Fibroblast of the aortic adventitia (primary cell): ENCODE measurements around the gene DENND2A. TPM values are rescaled to one million over a fixed set of nuclear protein-coding genes. Genes with fewer than 3 reads are reported as not detected.

Experiments used
- DNase-seq: peaks from one replicate; pipeline ENCODE4 v3.0.0-alpha.2; 2010; ENCODE audit warnings: low read depth
- H3K4me3 ChIP-seq: 2 replicates; pipeline ENCODE4 v1.5.1; 2011; ENCODE audit warnings: low read depth, mild to moderate bottlenecking, control low read depth, low read length, moderate library complexity
- total RNA-seq: library from RNA; depleted of rRNA; stranded (reverse); fragments of >200 nt; gene quantifications from 2 replicates; pipeline ENCODE4 v1.2.3, GENCODE V29; 2012; ENCODE audit warnings: low replicate concordance
- TF ChIP-seq, protein P1 (sequence below): IDR thresholded peaks from 2 replicates; pipeline ENCODE4 v1.5.1; 2011; ENCODE audit warnings: mild to moderate bottlenecking, low read length, control low read depth, inconsistent platforms; ENCODE audit not compliant: insufficient read depth

Gene DENND2A
- total RNA-seq, 1 donor = 17.7 TPM

DNA sequence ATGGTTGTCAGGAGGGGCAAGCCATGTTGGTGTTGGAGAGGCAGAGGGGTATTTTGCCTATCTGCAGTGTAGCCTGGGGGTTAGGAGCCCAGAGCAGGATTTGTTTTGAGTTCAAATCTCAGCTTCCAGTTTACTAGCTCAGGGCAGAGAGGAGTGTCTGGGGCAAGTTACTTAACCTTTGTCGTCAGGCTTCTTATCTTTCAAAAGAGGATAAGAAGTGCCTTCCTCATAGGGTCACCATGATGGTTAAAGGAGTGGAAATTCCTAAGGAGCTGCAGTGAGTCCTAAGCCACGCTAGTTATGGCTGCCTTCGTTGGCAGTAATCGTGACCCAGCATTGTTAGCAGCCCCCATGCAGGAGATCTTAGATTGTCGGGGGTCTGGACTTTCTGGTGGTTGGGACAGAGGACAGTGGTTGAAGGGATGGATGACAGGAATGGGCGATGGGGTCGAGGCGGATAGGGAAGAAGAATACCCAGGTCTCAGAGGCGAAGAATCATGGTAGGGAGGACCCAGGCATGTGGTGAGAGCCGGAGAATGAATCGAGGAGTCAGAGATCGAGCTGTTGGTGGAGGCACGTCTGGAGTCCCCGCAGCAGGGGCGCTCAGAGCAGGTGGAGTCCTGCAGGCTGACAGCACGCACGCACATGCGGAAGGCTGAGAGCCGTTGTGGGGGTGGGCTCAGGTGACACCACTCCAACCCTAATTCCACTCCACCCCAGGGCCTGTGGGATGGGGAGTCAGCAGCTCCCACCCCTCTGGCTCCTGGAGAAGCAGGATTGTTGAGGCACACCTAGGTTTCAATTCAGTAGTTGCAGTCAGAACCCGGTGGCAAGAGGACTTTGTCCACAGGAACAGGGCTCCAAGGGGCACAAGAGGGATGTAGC is 43.7 kb upstream of the DENND2A start:
- no peak overlapping the region for H3K4me3 ChIP-seq
- DNase-seq = no peak
- TF ChIP-seq, protein P1, sequence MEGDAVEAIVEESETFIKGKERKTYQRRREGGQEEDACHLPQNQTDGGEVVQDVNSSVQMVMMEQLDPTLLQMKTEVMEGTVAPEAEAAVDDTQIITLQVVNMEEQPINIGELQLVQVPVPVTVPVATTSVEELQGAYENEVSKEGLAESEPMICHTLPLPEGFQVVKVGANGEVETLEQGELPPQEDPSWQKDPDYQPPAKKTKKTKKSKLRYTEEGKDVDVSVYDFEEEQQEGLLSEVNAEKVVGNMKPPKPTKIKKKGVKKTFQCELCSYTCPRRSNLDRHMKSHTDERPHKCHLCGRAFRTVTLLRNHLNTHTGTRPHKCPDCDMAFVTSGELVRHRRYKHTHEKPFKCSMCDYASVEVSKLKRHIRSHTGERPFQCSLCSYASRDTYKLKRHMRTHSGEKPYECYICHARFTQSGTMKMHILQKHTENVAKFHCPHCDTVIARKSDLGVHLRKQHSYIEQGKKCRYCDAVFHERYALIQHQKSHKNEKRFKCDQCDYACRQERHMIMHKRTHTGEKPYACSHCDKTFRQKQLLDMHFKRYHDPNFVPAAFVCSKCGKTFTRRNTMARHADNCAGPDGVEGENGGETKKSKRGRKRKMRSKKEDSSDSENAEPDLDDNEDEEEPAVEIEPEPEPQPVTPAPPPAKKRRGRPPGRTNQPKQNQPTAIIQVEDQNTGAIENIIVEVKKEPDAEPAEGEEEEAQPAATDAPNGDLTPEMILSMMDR = no peak

- TF ChIP-seq, protein P1 = no peak
- H3K4me3 ChIP-seq = no peak overlapping the region
- DNase-seq = no peak
Measured at GRCh38 chr7:140683657-140684056, 43.0 kb upstream of the DENND2A start.

DNA sequence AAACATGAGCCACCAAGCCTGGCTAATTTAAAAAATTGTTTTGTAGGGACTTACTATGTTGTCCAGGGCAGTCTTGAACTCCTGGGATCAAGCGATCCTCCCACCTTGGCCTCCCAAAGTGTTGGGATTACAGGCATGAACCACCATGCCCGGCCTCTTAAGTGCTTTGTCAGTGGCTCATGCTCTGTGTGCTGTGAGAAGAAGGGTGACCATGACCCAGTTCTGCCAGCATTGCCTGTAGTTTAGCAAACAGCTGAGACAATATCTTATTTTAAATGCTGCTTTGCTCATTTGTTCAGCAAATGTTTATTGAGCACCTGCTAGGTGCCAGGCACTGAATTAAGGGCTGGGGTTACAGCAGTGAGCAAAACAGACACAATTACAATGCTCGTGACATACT is 41.2 kb upstream of the DENND2A start:
- H3K4me3 ChIP-seq = no peak overlapping the region
- TF ChIP-seq, protein P1 = no peak
- no peak for DNase-seq

DNA sequence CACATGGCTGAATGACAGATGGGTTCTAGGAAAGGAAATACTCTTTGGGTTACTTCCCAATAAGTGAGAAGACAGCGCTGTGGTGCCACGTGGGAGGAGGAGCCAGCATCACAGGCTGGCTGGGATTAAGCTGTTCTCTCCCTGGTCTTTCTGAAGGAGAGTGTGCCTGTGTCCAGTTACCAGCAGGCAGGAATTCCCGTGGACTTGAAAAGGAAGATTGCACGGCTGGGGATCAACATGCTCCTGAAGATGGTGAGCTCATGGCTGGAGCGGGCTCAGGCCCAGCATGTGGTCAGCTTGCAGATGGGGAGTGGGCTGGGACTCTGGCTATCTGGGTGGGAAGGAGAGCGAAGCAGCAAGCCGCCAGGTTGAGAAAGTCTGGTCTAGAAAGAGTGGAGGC is 40.3 kb upstream of the DENND2A start:
- TF ChIP-seq, protein P1 = no peak
- no peak for DNase-seq
- no peak overlapping the region for H3K4me3 ChIP-seq

GRCh38 chr7:140679186-140679585 is 38.6 kb upstream of the DENND2A start:
- TF ChIP-seq, protein P1 = no peak
- no peak for DNase-seq
- H3K4me3 ChIP-seq = no peak overlapping the region

- no peak overlapping the region for H3K4me3 ChIP-seq
- no peak for DNase-seq
- TF ChIP-seq, protein P1 = no peak
Measured at GRCh38 chr7:140678816-140679130, 38.2 kb upstream of the DENND2A start.
